HEK293T (cell line): ENCODE results near the gene BEST2.

Experiments
- BHLHE40 ChIP-seq: fragments of 450-650 bp; IDR thresholded peaks from 2 replicates; pipeline ENCODE4 v1.6.1; 2016; ENCODE audit warnings: mild to moderate bottlenecking, moderate library complexity, borderline replicate concordance
- FOXA1 ChIP-seq: fragments of 450-650 bp; IDR thresholded peaks from 2 replicates; pipeline ENCODE4 v1.6.1; 2016; ENCODE audit warnings: mild to moderate bottlenecking
- FOXM1 ChIP-seq: fragments of 450-650 bp; IDR thresholded peaks from 2 replicates; pipeline ENCODE4 v1.6.1; 2017; ENCODE audit warnings: mild to moderate bottlenecking, borderline replicate concordance
- HDGF ChIP-seq: fragments of 450-650 bp; IDR thresholded peaks from 2 replicates; pipeline ENCODE4 v1.6.1; 2017; ENCODE audit warnings: antibody characterized with exemption, borderline replicate concordance
- LEF1 ChIP-seq: fragments of 450-650 bp; IDR thresholded peaks from 2 replicates; pipeline ENCODE4 v1.6.1; 2017; ENCODE audit warnings: mild to moderate bottlenecking, borderline replicate concordance
- NFRKB ChIP-seq: fragments of 450-650 bp; IDR thresholded peaks from 2 replicates; pipeline ENCODE4 v1.6.1; 2016; ENCODE audit warnings: mild to moderate bottlenecking, moderate library complexity
- SP1 ChIP-seq: fragments of 450-650 bp; IDR thresholded peaks from 2 replicates; pipeline ENCODE4 v1.6.1; 2017
- SUZ12 ChIP-seq: fragments of 450-650 bp; IDR thresholded peaks from 2 replicates; pipeline ENCODE4 v1.6.1; 2016; ENCODE audit warnings: mild to moderate bottlenecking
- TARDBP ChIP-seq: fragments of 450-650 bp; IDR thresholded peaks from 2 replicates; pipeline ENCODE4 v1.6.1; 2016

DNA sequence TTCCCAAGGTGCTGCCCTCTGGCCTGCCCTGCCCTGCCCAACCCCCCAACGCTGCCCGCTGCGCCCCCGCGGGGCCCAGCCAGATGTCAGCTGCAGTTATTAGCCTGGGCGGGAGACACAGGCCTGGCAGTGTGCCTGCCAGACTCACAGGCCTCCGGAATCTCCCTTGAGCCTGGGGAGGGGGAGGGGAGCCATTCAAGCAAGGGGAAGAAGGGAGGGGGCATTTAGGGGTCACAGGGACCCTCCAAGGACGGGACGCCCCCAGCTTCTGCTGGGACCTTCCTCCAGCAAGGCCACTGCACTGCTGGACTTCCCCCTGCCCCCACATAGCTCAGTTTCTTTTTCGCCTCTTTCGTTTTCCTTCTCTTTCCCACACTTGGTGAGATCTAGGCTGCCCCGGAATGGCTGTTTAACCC is 37.1 kb downstream of the BEST2 start:
- no peak for TF ChIP-seq SUZ12
- no peak for TF ChIP-seq NFRKB
- TF ChIP-seq FOXM1, result no peak
- TF ChIP-seq LEF1, result no peak
- no peak for TF ChIP-seq HDGF
- no peak for TF ChIP-seq FOXA1
- TF ChIP-seq SP1, result no peak
- no peak for TF ChIP-seq BHLHE40
- no peak for TF ChIP-seq TARDBP
